HCT116 (cell line): ENCODE data around the gene ZMYM2.

Source experiments
- CBX3 ChIP-seq: IDR thresholded peaks from 2 replicates; pipeline ENCODE4 v1.6.1; 2012; ENCODE audit warnings: low read depth
- CEBPB ChIP-seq: IDR thresholded peaks from 2 replicates; pipeline ENCODE4 v1.6.1; 2012; ENCODE audit warnings: low read depth
- EZH2 ChIP-seq: fragments of 200-600 bp; sonication (generic); IDR thresholded peaks from 2 replicates; pipeline ENCODE4 v1.6.1; 2017; ENCODE audit warnings: antibody characterized with exemption, mixed run types
- POLR2A ChIP-seq: IDR thresholded peaks from 2 replicates; pipeline ENCODE4 v1.7.0; 2011; ENCODE audit warnings: borderline replicate concordance; ENCODE audit not compliant: insufficient read depth, insufficient read length; ENCODE audit errors: extremely low read depth
- POLR2AphosphoS5 ChIP-seq: IDR thresholded peaks from 2 replicates; pipeline ENCODE4 v1.6.1; 2011; ENCODE audit warnings: mild to moderate bottlenecking, low read depth, low read length, moderate library complexity
- SIN3A ChIP-seq: IDR thresholded peaks from 2 replicates; pipeline ENCODE4 v1.6.1; 2012; ENCODE audit warnings: low read depth
- SRF ChIP-seq: IDR thresholded peaks from 2 replicates; pipeline ENCODE4 v1.6.1; 2012; ENCODE audit warnings: low read depth
- TCF7L2 ChIP-seq: IDR thresholded peaks from 2 replicates; pipeline ENCODE4 v1.7.0; 2011; ENCODE audit warnings: borderline replicate concordance, inconsistent platforms; ENCODE audit not compliant: insufficient read depth, insufficient read length; ENCODE audit errors: extremely low read depth
- YY1 ChIP-seq: IDR thresholded peaks from 2 replicates; pipeline ENCODE4 v1.6.1; 2011; ENCODE audit warnings: low read length, low read depth, moderate library complexity, mild to moderate bottlenecking; ENCODE audit not compliant: insufficient replicate concordance; ENCODE audit errors: extremely low read depth
- TF ChIP-seq, protein P1 (sequence below), 3 experiments: fragments of 200-600 bp in 1 of 3; sonication (generic) in 1 of 3; IDR thresholded peaks in 2 of 3; conservative IDR thresholded peaks in 1 of 3; 2 replicates each; pipeline ENCODE4 v1.5.1; 2012 to 2017; ENCODE audit warnings: low read depth in 2 of 3, low read length in 2 of 3, antibody characterized with exemption in 1 of 3, borderline replicate concordance in 1 of 3, control low read depth in 1 of 3, mild to moderate bottlenecking in 1 of 3, mixed read lengths in 1 of 3, mixed run types in 1 of 3, moderate library complexity in 1 of 3; ENCODE audit not compliant: insufficient read depth in 1 of 3
- TF ChIP-seq, protein P2 (sequence below): IDR thresholded peaks from 2 replicates; pipeline ENCODE4 v1.6.1; 2012
- TF ChIP-seq, protein P3 (sequence below): IDR thresholded peaks from 2 replicates; pipeline ENCODE4 v1.6.1; 2012
- TF ChIP-seq, protein P4 (sequence below): IDR thresholded peaks from 2 replicates; pipeline ENCODE4 v1.6.1; 2012; ENCODE audit warnings: low read depth
- TF ChIP-seq, protein P5 (sequence below): IDR thresholded peaks from 2 replicates; pipeline ENCODE4 v1.6.1; 2011; ENCODE audit warnings: mild to moderate bottlenecking, low read length, moderate library complexity; ENCODE audit not compliant: insufficient replicate concordance; ENCODE audit errors: extremely low read depth

DNA sequence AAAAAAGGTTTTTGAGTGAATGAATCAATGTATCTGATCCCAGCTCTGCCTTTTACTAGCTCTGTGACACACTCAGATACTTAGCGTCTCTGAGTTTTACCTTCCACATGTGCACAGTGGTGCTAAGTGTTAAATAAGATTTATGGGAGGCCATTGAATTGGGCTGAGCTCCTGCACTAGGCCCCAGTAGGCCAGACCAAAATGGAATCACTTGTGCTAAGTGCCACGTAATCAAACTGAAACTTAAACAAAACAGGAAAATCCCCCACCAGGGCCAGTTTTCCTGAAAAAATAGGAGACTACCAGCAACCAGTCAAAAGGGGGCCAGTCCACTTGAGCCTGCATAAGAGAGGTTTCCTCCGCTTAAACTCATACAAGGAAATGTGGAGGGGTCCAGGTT, 161.4 kb downstream of the ZMYM2 start:
- TF ChIP-seq, protein P1, sequence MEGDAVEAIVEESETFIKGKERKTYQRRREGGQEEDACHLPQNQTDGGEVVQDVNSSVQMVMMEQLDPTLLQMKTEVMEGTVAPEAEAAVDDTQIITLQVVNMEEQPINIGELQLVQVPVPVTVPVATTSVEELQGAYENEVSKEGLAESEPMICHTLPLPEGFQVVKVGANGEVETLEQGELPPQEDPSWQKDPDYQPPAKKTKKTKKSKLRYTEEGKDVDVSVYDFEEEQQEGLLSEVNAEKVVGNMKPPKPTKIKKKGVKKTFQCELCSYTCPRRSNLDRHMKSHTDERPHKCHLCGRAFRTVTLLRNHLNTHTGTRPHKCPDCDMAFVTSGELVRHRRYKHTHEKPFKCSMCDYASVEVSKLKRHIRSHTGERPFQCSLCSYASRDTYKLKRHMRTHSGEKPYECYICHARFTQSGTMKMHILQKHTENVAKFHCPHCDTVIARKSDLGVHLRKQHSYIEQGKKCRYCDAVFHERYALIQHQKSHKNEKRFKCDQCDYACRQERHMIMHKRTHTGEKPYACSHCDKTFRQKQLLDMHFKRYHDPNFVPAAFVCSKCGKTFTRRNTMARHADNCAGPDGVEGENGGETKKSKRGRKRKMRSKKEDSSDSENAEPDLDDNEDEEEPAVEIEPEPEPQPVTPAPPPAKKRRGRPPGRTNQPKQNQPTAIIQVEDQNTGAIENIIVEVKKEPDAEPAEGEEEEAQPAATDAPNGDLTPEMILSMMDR (IDR thresholded peaks at IDR 0.05 in 2 of 3, conservative IDR thresholded peaks at IDR 0.05 in 1 of 3; ENCODE audit: borderline replicate concordance in 1 of 3, insufficient read depth in 1 of 3, low read depth in 2 of 3, low read length in 2 of 3) = no peak
- no peak for TF ChIP-seq POLR2A
- TF ChIP-seq, protein P2, sequence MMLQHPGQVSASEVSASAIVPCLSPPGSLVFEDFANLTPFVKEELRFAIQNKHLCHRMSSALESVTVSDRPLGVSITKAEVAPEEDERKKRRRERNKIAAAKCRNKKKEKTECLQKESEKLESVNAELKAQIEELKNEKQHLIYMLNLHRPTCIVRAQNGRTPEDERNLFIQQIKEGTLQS = no peak
- TF ChIP-seq SIN3A = no peak
- no peak for TF ChIP-seq TCF7L2
- no peak for TF ChIP-seq EZH2
- TF ChIP-seq, protein P3, sequence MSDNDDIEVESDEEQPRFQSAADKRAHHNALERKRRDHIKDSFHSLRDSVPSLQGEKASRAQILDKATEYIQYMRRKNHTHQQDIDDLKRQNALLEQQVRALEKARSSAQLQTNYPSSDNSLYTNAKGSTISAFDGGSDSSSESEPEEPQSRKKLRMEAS = no peak
- TF ChIP-seq YY1 = no peak
- TF ChIP-seq CEBPB = no peak
- TF ChIP-seq, protein P4, sequence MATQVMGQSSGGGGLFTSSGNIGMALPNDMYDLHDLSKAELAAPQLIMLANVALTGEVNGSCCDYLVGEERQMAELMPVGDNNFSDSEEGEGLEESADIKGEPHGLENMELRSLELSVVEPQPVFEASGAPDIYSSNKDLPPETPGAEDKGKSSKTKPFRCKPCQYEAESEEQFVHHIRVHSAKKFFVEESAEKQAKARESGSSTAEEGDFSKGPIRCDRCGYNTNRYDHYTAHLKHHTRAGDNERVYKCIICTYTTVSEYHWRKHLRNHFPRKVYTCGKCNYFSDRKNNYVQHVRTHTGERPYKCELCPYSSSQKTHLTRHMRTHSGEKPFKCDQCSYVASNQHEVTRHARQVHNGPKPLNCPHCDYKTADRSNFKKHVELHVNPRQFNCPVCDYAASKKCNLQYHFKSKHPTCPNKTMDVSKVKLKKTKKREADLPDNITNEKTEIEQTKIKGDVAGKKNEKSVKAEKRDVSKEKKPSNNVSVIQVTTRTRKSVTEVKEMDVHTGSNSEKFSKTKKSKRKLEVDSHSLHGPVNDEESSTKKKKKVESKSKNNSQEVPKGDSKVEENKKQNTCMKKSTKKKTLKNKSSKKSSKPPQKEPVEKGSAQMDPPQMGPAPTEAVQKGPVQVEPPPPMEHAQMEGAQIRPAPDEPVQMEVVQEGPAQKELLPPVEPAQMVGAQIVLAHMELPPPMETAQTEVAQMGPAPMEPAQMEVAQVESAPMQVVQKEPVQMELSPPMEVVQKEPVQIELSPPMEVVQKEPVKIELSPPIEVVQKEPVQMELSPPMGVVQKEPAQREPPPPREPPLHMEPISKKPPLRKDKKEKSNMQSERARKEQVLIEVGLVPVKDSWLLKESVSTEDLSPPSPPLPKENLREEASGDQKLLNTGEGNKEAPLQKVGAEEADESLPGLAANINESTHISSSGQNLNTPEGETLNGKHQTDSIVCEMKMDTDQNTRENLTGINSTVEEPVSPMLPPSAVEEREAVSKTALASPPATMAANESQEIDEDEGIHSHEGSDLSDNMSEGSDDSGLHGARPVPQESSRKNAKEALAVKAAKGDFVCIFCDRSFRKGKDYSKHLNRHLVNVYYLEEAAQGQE = no peak
- TF ChIP-seq, protein P5, sequence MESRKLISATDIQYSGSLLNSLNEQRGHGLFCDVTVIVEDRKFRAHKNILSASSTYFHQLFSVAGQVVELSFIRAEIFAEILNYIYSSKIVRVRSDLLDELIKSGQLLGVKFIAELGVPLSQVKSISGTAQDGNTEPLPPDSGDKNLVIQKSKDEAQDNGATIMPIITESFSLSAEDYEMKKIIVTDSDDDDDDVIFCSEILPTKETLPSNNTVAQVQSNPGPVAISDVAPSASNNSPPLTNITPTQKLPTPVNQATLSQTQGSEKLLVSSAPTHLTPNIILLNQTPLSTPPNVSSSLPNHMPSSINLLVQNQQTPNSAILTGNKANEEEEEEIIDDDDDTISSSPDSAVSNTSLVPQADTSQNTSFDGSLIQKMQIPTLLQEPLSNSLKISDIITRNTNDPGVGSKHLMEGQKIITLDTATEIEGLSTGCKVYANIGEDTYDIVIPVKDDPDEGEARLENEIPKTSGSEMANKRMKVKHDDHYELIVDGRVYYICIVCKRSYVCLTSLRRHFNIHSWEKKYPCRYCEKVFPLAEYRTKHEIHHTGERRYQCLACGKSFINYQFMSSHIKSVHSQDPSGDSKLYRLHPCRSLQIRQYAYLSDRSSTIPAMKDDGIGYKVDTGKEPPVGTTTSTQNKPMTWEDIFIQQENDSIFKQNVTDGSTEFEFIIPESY = no peak
- TF ChIP-seq CBX3 = no peak
- TF ChIP-seq SRF = no peak
- TF ChIP-seq POLR2AphosphoS5 = no peak
